ENCODE results near the gene C8G. TPM values are rescaled to one million over a fixed set of nuclear protein-coding genes. Genes with fewer than 3 reads are reported as not detected.

Gene C8G
- total and polyA plus RNA-seq, 2 donors (not counting 1 experiment from before 2014, with no cell fraction given): 1.7 to 2.8 TPM

GRCh38 chr9:136969774-136970173, 24.7 kb downstream of the C8G start:
- H3K27ac ChIP-seq (ENCODE audit: low read length in 2 of 2): no peak overlapping the region
- Mint-ChIP-seq H3K27me3 (peaks cover 5% of the 10 kb centered on the region), H3K4me3 (no peak overlapping the region), H3K4me1 (peaks cover 11% of the 10 kb centered on the region), H3K27ac (no peak overlapping the region), H3K9me3 (ENCODE audit: insufficient read depth) (no peaks in the 10 kb centered on the region)
- peaks cover 0 to 8% (median 0%) of the 10 kb centered on the region in 4 experiments for H3K27me3 ChIP-seq (replicated peaks in 1 of 4; ENCODE audit: control extremely low read depth in 1 of 4, control insufficient read depth in 3 of 4, insufficient read depth in 4 of 4, low read length in 3 of 4)
- no peaks in the 10 kb centered on the region for H4K20me1 ChIP-seq (ENCODE audit: control insufficient read depth, insufficient read depth, low read length, poor library complexity, severe bottlenecking)
- intact Hi-C loops (cut with micrococcal nuclease): no loop called here
- no peaks in the 10 kb centered on the region for H3K36me3 ChIP-seq (replicated peaks in 1 of 2; ENCODE audit: control extremely low read depth in 1 of 2, control insufficient read depth in 1 of 2, extremely low read depth in 1 of 2, insufficient read depth in 2 of 2, low read length in 1 of 2)
- H2AFZ ChIP-seq (ENCODE audit: insufficient read depth, low read depth, low read length, poor library complexity, severe bottlenecking): no peak overlapping the region
- WGBS (ENCODE audit: insufficient coverage): 74% methylated on average over 4 of the region's 5 CpGs
- H3K9me3 ChIP-seq (ENCODE audit: control extremely low read depth in 1 of 3, control insufficient read depth in 2 of 3, insufficient read depth in 1 of 3, low read length in 2 of 3): no peaks in the 10 kb centered on the region
- CTCF ChIA-PET: interaction anchor here (0.6 kb wide), 1 partner anchor 211 kb away, joined by 6 read pairs; no protein-coding TSS in a partner anchor
- H3K79me2 ChIP-seq (ENCODE audit: control insufficient read depth, insufficient read depth, low read length): no peaks in the 10 kb centered on the region
- no peak for DNase-seq
- no peak for ATAC-seq (ENCODE audit: low read depth)
- peaks cover 5 to 10% of the 10 kb centered on the region in 2 donors for H3K4me1 ChIP-seq (ENCODE audit: control insufficient read depth in 2 of 2, insufficient read depth in 2 of 2, low read length in 2 of 2)
- H3K4me3 ChIP-seq (ENCODE audit: control extremely low read depth in 1 of 5, extremely low read depth in 1 of 5, insufficient read depth in 1 of 5, low read depth in 2 of 5, low read length in 4 of 5): no peak overlapping the region
- TF ChIP-seq EZH2 (IDR thresholded peaks at IDR 0.05; ENCODE audit: borderline replicate concordance, insufficient read depth, low read depth, low read length, poor library complexity, severe bottlenecking) (no peak), CTCF (IDR thresholded peaks at IDR 0.05) (no peak)
- H3K4me2 ChIP-seq (replicated peaks; ENCODE audit: low read depth, low read length, poor library complexity, severe bottlenecking): no peak overlapping the region
- no peak overlapping the region for H3K9ac ChIP-seq (ENCODE audit: low read length)
- POLR2A ChIA-PET: no interaction called here

- POLR2A ChIA-PET: no interaction called here
Observed at GRCh38 chr9:136970361-136970760, 25.3 kb downstream of the C8G start.

More at GRCh38 chr9:136970361-136970760, 25.3 kb downstream of the C8G start:
- TF ChIP-seq EZH2 (IDR thresholded peaks at IDR 0.05; ENCODE audit: borderline replicate concordance, insufficient read depth, low read depth, low read length, poor library complexity, severe bottlenecking) (no peak), CTCF (IDR thresholded peaks at IDR 0.05) (no peak)
- Mint-ChIP-seq H3K4me3 (no peak overlapping the region), H3K4me1 (peaks cover 11% of the 10 kb centered on the region), H3K27ac (no peak overlapping the region), H3K9me3 (ENCODE audit: insufficient read depth) (no peaks in the 10 kb centered on the region), H3K27me3 (peaks cover 5% of the 10 kb centered on the region)
- Histone ChIP-seq H4K20me1 (ENCODE audit: control insufficient read depth, insufficient read depth, low read length, poor library complexity, severe bottlenecking) (no peaks in the 10 kb centered on the region), H3K79me2 (ENCODE audit: control insufficient read depth, insufficient read depth, low read length) (no peaks in the 10 kb centered on the region), H3K27me3 (replicated peaks in 1 of 4; ENCODE audit: control extremely low read depth in 1 of 4, control insufficient read depth in 3 of 4, insufficient read depth in 4 of 4, low read length in 3 of 4) (peaks cover 0 to 8% (median 1%) of the 10 kb centered on the region in 4 experiments), H3K9me3 (ENCODE audit: control extremely low read depth in 1 of 3, control insufficient read depth in 2 of 3, insufficient read depth in 1 of 3, low read length in 2 of 3) (no peaks in the 10 kb centered on the region), H3K36me3 (replicated peaks in 1 of 2; ENCODE audit: control extremely low read depth in 1 of 2, control insufficient read depth in 1 of 2, extremely low read depth in 1 of 2, insufficient read depth in 2 of 2, low read length in 1 of 2) (no peaks in the 10 kb centered on the region), H3K4me1 (ENCODE audit: control insufficient read depth in 2 of 2, insufficient read depth in 2 of 2, low read length in 2 of 2) (peaks cover 5 to 10% of the 10 kb centered on the region in 2 donors), H2AFZ (ENCODE audit: insufficient read depth, low read depth, low read length, poor library complexity, severe bottlenecking) (no peak overlapping the region), H3K9ac (ENCODE audit: low read length) (no peak overlapping the region), H3K4me3 (ENCODE audit: control extremely low read depth in 1 of 5, extremely low read depth in 1 of 5, insufficient read depth in 1 of 5, low read depth in 2 of 5, low read length in 4 of 5) (no peak overlapping the region), H3K4me2 (replicated peaks; ENCODE audit: low read depth, low read length, poor library complexity, severe bottlenecking) (no peak overlapping the region), H3K27ac (ENCODE audit: low read length in 2 of 2) (no peak overlapping the region)
- CTCF ChIA-PET: interaction anchor here (0.6 kb wide), 1 partner anchor 212 kb away, joined by 6 read pairs; no protein-coding TSS in a partner anchor
- DNase-seq (no peak), ATAC-seq (ENCODE audit: low read depth) (no peak)
- intact Hi-C loops (cut with micrococcal nuclease): no loop called here
- WGBS (ENCODE audit: insufficient coverage): 73% methylated on average over 9 of the region's 11 CpGs

Measured in B cell (primary cell).